ENCODE data around the gene IL32. TPM values are rescaled to one million over a fixed set of nuclear protein-coding genes. Genes with fewer than 3 reads are reported as not detected.
A peak's percentile ranks its signal among the peaks of the same experiment; 100 is the strongest.

Gene IL32
- total and polyA plus RNA-seq, 9 of the 15 experiments (the other 6 are each of a cell fraction or from before 2014, with no cell fraction given), result 0.21 to 2.2 (median 0.37) TPM; not detected in 3

DNA sequence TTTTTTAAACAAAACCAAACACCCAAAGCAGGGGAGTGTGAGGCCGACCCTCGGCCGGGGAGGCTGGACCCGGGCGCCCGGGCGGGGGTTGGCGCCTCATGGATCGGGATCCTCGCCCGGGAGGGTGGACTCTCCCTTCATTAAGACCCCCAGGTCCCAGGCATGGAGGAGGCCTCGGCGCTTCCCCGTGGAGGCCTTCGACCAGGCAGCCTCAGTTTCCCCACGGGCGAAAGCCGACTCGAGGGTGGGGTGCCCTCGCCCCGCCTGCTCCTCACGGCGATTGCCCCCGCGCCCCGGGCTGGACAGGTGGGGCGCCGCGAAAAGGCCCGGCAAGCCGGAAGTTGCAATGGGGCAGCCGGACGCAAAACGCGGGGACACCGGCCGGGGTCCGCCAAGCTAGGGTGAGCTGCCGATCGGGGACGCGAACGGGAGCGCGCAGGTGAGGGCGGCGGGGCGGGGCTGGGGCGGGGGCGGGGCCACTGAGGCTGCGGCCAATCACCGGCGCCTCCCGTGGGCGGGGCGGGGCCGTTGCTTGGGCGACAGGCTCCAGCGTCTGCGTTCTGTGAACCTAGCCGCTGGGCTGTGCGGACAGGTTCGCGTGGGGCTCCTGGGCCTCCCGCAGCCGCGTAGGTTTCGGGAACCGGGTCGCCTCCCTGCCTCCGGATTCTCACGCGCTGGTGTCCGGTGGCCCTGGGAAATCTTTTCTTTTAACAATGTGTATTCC, 40.9 kb downstream of the IL32 start (continued):
- peak; percentile 20 for TF ChIP-seq HNRNPLL (IDR thresholded peaks at IDR 0.05; ENCODE audit: low read depth, low read length, poor library complexity, severe bottlenecking)
- TF ChIP-seq ZNF324 (CRISPR knock-in tag; IDR thresholded peaks at IDR 0.05), result peak; percentile 26; the same call in 1 of the 2 replicates
- no peak for TF ChIP-seq RHOXF2B (CRISPR knock-in tag; conservative IDR thresholded peaks at IDR 0.05)
- peak; percentile 88 for TF ChIP-seq NR4A1 (CRISPR knock-in tag; IDR thresholded peaks at IDR 0.05)
- TF ChIP-seq NR4A1 (tag; IDR thresholded peaks at IDR 0.05), result 0 out of 2 replicates have a peak, but pooled peaks have one; percentile 63
- no peak for TF ChIP-seq KHSRP (IDR thresholded peaks at IDR 0.05)
- peak; percentile 26 to 63; a peak in 3 of 4 replicates for TF ChIP-seq NRF1 (conservative IDR thresholded peaks at IDR 0.05 in 1 of 2, IDR thresholded peaks at IDR 0.05 in 1 of 2)
- no peak for TF ChIP-seq NR3C1 (CRISPR knock-in tag; IDR thresholded peaks at IDR 0.05)
- TF ChIP-seq ELF1 (tag; IDR thresholded peaks at IDR 0.05), result peak; percentile 62
- TF ChIP-seq CBX8 (IDR thresholded peaks at IDR 0.05; ENCODE audit: borderline replicate concordance, extremely low read depth, low read depth, low read length, poor library complexity, severe bottlenecking), result no peak
- no peak for TF ChIP-seq ETV5 (CRISPR knock-in tag; IDR thresholded peaks at IDR 0.05; ENCODE audit: low read depth)
- TF ChIP-seq BCOR (IDR thresholded peaks at IDR 0.05), result peak; percentile 61
- TF ChIP-seq, protein P1, sequence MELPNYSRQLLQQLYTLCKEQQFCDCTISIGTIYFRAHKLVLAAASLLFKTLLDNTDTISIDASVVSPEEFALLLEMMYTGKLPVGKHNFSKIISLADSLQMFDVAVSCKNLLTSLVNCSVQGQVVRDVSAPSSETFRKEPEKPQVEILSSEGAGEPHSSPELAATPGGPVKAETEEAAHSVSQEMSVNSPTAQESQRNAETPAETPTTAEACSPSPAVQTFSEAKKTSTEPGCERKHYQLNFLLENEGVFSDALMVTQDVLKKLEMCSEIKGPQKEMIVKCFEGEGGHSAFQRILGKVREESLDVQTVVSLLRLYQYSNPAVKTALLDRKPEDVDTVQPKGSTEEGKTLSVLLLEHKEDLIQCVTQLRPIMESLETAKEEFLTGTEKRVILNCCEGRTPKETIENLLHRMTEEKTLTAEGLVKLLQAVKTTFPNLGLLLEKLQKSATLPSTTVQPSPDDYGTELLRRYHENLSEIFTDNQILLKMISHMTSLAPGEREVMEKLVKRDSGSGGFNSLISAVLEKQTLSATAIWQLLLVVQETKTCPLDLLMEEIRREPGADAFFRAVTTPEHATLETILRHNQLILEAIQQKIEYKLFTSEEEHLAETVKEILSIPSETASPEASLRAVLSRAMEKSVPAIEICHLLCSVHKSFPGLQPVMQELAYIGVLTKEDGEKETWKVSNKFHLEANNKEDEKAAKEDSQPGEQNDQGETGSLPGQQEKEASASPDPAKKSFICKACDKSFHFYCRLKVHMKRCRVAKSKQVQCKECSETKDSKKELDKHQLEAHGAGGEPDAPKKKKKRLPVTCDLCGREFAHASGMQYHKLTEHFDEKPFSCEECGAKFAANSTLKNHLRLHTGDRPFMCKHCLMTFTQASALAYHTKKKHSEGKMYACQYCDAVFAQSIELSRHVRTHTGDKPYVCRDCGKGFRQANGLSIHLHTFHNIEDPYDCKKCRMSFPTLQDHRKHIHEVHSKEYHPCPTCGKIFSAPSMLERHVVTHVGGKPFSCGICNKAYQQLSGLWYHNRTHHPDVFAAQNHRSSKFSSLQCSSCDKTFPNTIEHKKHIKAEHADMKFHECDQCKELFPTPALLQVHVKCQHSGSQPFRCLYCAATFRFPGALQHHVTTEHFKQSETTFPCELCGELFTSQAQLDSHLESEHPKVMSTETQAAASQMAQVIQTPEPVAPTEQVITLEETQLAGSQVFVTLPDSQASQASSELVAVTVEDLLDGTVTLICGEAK (IDR thresholded peaks at IDR 0.05), result peak; percentile 98
- TF ChIP-seq, protein P1 (CRISPR knock-in tag; IDR thresholded peaks at IDR 0.05), result no peak
- TF ChIP-seq GABPB1 (CRISPR knock-in tag; IDR thresholded peaks at IDR 0.05), result peak; percentile 99
- no peak for TF ChIP-seq BRD9 (IDR thresholded peaks at IDR 0.05; ENCODE audit: low read depth, partially characterized antibody)
- no peak for TF ChIP-seq U2AF2 (optimal IDR thresholded peaks at IDR 0.05; ENCODE audit: low read depth, low read length)
- no peak; the same call in 1 of the 2 replicates for TF ChIP-seq ZNF197 (CRISPR knock-in tag; IDR thresholded peaks at IDR 0.05; ENCODE audit: low read depth)
- TF ChIP-seq, protein P2, sequence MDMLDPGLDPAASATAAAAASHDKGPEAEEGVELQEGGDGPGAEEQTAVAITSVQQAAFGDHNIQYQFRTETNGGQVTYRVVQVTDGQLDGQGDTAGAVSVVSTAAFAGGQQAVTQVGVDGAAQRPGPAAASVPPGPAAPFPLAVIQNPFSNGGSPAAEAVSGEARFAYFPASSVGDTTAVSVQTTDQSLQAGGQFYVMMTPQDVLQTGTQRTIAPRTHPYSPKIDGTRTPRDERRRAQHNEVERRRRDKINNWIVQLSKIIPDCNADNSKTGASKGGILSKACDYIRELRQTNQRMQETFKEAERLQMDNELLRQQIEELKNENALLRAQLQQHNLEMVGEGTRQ (CRISPR knock-in tag; IDR thresholded peaks at IDR 0.05), result no peak
- TF ChIP-seq MTA3 (IDR thresholded peaks at IDR 0.05; ENCODE audit: borderline replicate concordance), result peak; percentile 88
